ENCODE data around the gene RNF130.
A peak's percentile ranks its signal among the peaks of the same experiment; 100 is the strongest.

The RNF130 gene, protein sequence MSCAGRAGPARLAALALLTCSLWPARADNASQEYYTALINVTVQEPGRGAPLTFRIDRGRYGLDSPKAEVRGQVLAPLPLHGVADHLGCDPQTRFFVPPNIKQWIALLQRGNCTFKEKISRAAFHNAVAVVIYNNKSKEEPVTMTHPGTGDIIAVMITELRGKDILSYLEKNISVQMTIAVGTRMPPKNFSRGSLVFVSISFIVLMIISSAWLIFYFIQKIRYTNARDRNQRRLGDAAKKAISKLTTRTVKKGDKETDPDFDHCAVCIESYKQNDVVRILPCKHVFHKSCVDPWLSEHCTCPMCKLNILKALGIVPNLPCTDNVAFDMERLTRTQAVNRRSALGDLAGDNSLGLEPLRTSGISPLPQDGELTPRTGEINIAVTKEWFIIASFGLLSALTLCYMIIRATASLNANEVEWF

DNA sequence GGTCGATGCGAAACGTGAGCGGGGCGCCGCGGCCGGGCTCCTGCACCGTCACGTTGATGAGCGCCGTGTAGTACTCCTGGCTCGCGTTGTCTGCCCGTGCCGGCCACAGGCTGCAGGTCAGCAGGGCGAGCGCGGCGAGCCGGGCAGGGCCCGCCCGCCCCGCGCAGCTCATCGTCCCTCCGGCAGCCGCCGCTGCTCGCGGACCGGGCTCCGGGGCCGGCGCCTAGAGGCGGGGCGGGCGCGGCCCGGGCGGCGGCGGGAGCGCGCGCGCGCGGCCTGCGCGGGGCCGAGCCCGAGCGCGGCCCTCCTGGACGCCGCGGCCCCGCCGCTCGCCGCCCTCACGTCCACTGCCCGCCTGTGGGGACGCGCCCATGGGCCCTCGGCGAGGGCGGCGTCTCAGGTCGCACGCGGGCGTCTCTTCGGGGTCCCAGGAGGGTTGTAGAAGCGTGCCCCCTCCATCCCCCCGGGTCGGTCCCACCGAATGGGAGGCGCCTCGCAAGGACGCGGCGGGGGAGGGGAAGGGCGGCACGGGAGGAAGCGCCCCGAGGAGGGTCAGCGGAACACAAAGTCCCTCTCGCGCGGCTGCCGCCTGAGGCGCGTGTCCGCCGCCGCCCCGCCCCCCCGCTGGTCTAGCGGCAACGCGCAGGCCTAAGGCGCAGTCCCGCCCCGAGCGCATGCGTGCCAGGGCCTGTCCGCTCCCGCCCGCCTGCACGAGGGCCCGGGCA, at the start of gene RNF130:
TSS of gene RNF130 (minus strand) at position 229 of the 725 bp plus-strand sequence. CDS start at position 172, 57 bp downstream.
- H3K27ac ChIP-seq (ENCODE audit: extremely low read depth, low read depth, low read length): peak within 1 kb of the TSS; percentile 88; the same call in 1 of the 2 replicates
- no peaks in the 10 kb centered on the region for H3K9me3 ChIP-seq (ENCODE audit: control insufficient read depth, insufficient read depth, low read depth, low read length)
- CTCF ChIA-PET: no interaction called here
- peak within 1 kb of the TSS; percentile 86 for H3K4me3 ChIP-seq (ENCODE audit: low read depth, low read length)
- no peaks in the 10 kb centered on the region for H3K36me3 ChIP-seq (ENCODE audit: control insufficient read depth in 2 of 2, insufficient read depth in 1 of 2, low read length in 2 of 2)
- POLR2A ChIA-PET: interaction anchor here (1.1 kb wide), 1 partner anchor 17 kb away, joined by 3 read pairs; no protein-coding TSS in a partner anchor
- H3K4me1 ChIP-seq (ENCODE audit: control insufficient read depth, insufficient read depth, low read length): 0 out of 2 replicates have a peak, but pooled peaks cover 4% of the 10 kb centered on the region
- TF ChIP-seq, protein P1, sequence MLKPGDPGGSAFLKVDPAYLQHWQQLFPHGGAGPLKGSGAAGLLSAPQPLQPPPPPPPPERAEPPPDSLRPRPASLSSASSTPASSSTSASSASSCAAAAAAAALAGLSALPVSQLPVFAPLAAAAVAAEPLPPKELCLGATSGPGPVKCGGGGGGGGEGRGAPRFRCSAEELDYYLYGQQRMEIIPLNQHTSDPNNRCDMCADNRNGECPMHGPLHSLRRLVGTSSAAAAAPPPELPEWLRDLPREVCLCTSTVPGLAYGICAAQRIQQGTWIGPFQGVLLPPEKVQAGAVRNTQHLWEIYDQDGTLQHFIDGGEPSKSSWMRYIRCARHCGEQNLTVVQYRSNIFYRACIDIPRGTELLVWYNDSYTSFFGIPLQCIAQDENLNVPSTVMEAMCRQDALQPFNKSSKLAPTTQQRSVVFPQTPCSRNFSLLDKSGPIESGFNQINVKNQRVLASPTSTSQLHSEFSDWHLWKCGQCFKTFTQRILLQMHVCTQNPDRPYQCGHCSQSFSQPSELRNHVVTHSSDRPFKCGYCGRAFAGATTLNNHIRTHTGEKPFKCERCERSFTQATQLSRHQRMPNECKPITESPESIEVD (tag by site-specific recombination; IDR thresholded peaks at IDR 0.05): no peak
- no peak for TF ChIP-seq ZNF530 (tag by site-specific recombination; IDR thresholded peaks at IDR 0.05; ENCODE audit: low read depth)
- TF ChIP-seq ZNF311 (tag by site-specific recombination; IDR thresholded peaks at IDR 0.05; ENCODE audit: borderline replicate concordance): no peak
- TF ChIP-seq, protein P2, sequence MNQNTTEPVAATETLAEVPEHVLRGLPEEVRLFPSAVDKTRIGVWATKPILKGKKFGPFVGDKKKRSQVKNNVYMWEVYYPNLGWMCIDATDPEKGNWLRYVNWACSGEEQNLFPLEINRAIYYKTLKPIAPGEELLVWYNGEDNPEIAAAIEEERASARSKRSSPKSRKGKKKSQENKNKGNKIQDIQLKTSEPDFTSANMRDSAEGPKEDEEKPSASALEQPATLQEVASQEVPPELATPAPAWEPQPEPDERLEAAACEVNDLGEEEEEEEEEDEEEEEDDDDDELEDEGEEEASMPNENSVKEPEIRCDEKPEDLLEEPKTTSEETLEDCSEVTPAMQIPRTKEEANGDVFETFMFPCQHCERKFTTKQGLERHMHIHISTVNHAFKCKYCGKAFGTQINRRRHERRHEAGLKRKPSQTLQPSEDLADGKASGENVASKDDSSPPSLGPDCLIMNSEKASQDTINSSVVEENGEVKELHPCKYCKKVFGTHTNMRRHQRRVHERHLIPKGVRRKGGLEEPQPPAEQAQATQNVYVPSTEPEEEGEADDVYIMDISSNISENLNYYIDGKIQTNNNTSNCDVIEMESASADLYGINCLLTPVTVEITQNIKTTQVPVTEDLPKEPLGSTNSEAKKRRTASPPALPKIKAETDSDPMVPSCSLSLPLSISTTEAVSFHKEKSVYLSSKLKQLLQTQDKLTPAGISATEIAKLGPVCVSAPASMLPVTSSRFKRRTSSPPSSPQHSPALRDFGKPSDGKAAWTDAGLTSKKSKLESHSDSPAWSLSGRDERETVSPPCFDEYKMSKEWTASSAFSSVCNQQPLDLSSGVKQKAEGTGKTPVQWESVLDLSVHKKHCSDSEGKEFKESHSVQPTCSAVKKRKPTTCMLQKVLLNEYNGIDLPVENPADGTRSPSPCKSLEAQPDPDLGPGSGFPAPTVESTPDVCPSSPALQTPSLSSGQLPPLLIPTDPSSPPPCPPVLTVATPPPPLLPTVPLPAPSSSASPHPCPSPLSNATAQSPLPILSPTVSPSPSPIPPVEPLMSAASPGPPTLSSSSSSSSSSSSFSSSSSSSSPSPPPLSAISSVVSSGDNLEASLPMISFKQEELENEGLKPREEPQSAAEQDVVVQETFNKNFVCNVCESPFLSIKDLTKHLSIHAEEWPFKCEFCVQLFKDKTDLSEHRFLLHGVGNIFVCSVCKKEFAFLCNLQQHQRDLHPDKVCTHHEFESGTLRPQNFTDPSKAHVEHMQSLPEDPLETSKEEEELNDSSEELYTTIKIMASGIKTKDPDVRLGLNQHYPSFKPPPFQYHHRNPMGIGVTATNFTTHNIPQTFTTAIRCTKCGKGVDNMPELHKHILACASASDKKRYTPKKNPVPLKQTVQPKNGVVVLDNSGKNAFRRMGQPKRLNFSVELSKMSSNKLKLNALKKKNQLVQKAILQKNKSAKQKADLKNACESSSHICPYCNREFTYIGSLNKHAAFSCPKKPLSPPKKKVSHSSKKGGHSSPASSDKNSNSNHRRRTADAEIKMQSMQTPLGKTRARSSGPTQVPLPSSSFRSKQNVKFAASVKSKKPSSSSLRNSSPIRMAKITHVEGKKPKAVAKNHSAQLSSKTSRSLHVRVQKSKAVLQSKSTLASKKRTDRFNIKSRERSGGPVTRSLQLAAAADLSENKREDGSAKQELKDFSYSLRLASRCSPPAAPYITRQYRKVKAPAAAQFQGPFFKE (tag by site-specific recombination; IDR thresholded peaks at IDR 0.05; ENCODE audit: borderline replicate concordance): no peak
- TF ChIP-seq ZNF324 (tag by site-specific recombination; IDR thresholded peaks at IDR 0.05): no peak; the same call in none of the 2 replicates
- no peak for TF ChIP-seq ZNF221 (tag by site-specific recombination; IDR thresholded peaks at IDR 0.05; ENCODE audit: borderline replicate concordance)
- no peak; the same call in 1 of the 2 replicates for TF ChIP-seq TRIM28 (IDR thresholded peaks at IDR 0.05; ENCODE audit: borderline replicate concordance, low read length)
- TF ChIP-seq ZNF777 (tag by site-specific recombination; IDR thresholded peaks at IDR 0.05; ENCODE audit: borderline replicate concordance): peak; percentile 98
- TF ChIP-seq ZNF473 (tag by site-specific recombination; IDR thresholded peaks at IDR 0.05): no peak
- 0 out of 2 replicates have a peak, but pooled peaks have one; percentile 62 for TF ChIP-seq OVOL3 (tag by site-specific recombination; IDR thresholded peaks at IDR 0.05)
- TF ChIP-seq, protein P3, sequence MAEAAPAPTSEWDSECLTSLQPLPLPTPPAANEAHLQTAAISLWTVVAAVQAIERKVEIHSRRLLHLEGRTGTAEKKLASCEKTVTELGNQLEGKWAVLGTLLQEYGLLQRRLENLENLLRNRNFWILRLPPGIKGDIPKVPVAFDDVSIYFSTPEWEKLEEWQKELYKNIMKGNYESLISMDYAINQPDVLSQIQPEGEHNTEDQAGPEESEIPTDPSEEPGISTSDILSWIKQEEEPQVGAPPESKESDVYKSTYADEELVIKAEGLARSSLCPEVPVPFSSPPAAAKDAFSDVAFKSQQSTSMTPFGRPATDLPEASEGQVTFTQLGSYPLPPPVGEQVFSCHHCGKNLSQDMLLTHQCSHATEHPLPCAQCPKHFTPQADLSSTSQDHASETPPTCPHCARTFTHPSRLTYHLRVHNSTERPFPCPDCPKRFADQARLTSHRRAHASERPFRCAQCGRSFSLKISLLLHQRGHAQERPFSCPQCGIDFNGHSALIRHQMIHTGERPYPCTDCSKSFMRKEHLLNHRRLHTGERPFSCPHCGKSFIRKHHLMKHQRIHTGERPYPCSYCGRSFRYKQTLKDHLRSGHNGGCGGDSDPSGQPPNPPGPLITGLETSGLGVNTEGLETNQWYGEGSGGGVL (tag by site-specific recombination; IDR thresholded peaks at IDR 0.05): peak; percentile 75
- no peak for TF ChIP-seq ZNF426 (tag by site-specific recombination; IDR thresholded peaks at IDR 0.05)
- no peak for TF ChIP-seq ZNF830 (tag by site-specific recombination; IDR thresholded peaks at IDR 0.05; ENCODE audit: low read depth)
- TF ChIP-seq ZNF211 (tag by site-specific recombination; IDR thresholded peaks at IDR 0.05; ENCODE audit: low read depth): no peak
- TF ChIP-seq, protein P4, sequence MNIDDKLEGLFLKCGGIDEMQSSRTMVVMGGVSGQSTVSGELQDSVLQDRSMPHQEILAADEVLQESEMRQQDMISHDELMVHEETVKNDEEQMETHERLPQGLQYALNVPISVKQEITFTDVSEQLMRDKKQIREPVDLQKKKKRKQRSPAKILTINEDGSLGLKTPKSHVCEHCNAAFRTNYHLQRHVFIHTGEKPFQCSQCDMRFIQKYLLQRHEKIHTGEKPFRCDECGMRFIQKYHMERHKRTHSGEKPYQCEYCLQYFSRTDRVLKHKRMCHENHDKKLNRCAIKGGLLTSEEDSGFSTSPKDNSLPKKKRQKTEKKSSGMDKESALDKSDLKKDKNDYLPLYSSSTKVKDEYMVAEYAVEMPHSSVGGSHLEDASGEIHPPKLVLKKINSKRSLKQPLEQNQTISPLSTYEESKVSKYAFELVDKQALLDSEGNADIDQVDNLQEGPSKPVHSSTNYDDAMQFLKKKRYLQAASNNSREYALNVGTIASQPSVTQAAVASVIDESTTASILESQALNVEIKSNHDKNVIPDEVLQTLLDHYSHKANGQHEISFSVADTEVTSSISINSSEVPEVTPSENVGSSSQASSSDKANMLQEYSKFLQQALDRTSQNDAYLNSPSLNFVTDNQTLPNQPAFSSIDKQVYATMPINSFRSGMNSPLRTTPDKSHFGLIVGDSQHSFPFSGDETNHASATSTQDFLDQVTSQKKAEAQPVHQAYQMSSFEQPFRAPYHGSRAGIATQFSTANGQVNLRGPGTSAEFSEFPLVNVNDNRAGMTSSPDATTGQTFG (tag by site-specific recombination; IDR thresholded peaks at IDR 0.05; ENCODE audit: borderline replicate concordance): no peak
- TF ChIP-seq RBAK (tag by site-specific recombination; IDR thresholded peaks at IDR 0.05): no peak
- no peak for TF ChIP-seq ZFP3 (tag by site-specific recombination; IDR thresholded peaks at IDR 0.05; ENCODE audit: low read depth)
- TF ChIP-seq ZNF529 (tag by site-specific recombination; IDR thresholded peaks at IDR 0.05; ENCODE audit: insufficient replicate concordance): no peak
- TF ChIP-seq, protein P5, sequence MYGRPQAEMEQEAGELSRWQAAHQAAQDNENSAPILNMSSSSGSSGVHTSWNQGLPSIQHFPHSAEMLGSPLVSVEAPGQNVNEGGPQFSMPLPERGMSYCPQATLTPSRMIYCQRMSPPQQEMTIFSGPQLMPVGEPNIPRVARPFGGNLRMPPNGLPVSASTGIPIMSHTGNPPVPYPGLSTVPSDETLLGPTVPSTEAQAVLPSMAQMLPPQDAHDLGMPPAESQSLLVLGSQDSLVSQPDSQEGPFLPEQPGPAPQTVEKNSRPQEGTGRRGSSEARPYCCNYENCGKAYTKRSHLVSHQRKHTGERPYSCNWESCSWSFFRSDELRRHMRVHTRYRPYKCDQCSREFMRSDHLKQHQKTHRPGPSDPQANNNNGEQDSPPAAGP (tag by site-specific recombination; IDR thresholded peaks at IDR 0.05): peak; percentile 94
- TF ChIP-seq IKZF3 (tag by site-specific recombination; IDR thresholded peaks at IDR 0.05): 0 out of 2 replicates have a peak, but pooled peaks have one; percentile 12
- TF ChIP-seq ZNF341 (tag by site-specific recombination; IDR thresholded peaks at IDR 0.05; ENCODE audit: low read depth): peak; percentile 62
- no peak for TF ChIP-seq ZNF837 (tag by site-specific recombination; IDR thresholded peaks at IDR 0.05)

All from HEK293 (cell line).